Chondrocyte (in vitro differentiated cells): ENCODE data around the gene GRID2. TPM values are rescaled to one million over a fixed set of nuclear protein-coding genes. Genes with fewer than 3 reads are reported as not detected.

Experiments
- DNase-seq: peaks from one replicate; pipeline ENCODE4 v3.0.0; 2021; ENCODE audit warnings: mixed read lengths, low spot score
- H3K27ac Mint-ChIP-seq: one replicate; pipeline ENCODE4 v1.8.0; 2021; ENCODE audit warnings: mild to moderate bottlenecking, moderate library complexity, mixed read lengths; ENCODE audit not compliant: unreplicated experiment
- H3K27me3 Mint-ChIP-seq: 2 replicates; pipeline ENCODE4 v1.8.0; 2021; ENCODE audit warnings: low read depth, mixed read lengths
- H3K36me3 Mint-ChIP-seq: 2 replicates; pipeline ENCODE4 v1.8.0; 2021; ENCODE audit warnings: low read depth, mixed read lengths
- H3K4me1 Mint-ChIP-seq: 2 replicates; pipeline ENCODE4 v1.8.0; 2021; ENCODE audit warnings: low read depth, mild to moderate bottlenecking, mixed read lengths
- H3K4me3 Mint-ChIP-seq: one replicate; pipeline ENCODE4 v1.8.0; 2021; ENCODE audit warnings: mild to moderate bottlenecking, moderate library complexity, mixed read lengths; ENCODE audit not compliant: unreplicated experiment
- H3K9me3 Mint-ChIP-seq: 2 replicates; pipeline ENCODE4 v1.8.0; 2021; ENCODE audit warnings: low read depth, mixed read lengths
- total RNA-seq: library from RNA; stranded (reverse); gene quantifications from 3 replicates; pipeline ENCODE4 v1.2.1, GENCODE V29; 2021
- TF ChIP-seq, protein P1 (sequence below): fragments of 200-600 bp; sonication (generic); IDR thresholded peaks from 2 replicates; pipeline ENCODE4 v1.5.0; 2021; ENCODE audit warnings: antibody characterized with exemption, mild to moderate bottlenecking, moderate library complexity

The GRID2 gene
- total RNA-seq, 1 donor from 2014 or later = not detected

DNA sequence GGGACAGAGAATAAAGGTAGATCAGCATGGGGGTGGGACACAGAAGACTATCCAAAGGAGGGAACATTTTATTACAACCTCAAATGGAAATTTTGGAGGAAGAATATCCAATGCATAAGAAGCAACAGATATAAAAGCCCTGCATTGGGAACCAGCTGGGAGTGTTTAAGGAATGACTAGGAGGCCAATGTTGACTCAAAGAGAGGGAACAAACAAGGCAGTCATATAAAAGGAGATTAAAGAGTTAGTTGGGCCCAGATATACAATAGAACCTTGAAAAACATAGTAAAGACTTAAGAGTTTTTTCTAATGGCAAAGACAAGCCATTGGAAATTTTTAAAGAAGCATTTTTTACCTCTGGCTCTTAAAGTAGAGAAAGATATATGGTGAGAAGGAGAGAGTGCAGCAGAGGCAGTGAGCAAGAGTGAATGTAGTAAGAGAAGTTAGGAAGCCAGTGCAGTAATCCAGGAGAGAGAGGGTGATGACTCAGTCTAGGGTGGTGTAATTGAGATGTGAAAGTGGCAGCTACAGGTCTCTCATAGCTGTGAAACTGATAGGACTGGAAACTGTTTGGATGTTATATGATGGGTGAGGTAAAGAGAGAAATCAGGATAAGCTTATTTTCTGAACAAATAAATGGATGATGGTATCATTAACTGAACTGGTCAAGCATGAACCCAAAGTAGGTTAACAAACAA is 1342.6 kb downstream of the GRID2 start:
- no peaks in the 10 kb centered on the region for H3K36me3 Mint-ChIP-seq
- TF ChIP-seq, protein P1, sequence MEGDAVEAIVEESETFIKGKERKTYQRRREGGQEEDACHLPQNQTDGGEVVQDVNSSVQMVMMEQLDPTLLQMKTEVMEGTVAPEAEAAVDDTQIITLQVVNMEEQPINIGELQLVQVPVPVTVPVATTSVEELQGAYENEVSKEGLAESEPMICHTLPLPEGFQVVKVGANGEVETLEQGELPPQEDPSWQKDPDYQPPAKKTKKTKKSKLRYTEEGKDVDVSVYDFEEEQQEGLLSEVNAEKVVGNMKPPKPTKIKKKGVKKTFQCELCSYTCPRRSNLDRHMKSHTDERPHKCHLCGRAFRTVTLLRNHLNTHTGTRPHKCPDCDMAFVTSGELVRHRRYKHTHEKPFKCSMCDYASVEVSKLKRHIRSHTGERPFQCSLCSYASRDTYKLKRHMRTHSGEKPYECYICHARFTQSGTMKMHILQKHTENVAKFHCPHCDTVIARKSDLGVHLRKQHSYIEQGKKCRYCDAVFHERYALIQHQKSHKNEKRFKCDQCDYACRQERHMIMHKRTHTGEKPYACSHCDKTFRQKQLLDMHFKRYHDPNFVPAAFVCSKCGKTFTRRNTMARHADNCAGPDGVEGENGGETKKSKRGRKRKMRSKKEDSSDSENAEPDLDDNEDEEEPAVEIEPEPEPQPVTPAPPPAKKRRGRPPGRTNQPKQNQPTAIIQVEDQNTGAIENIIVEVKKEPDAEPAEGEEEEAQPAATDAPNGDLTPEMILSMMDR = no peak
- H3K4me3 Mint-ChIP-seq = no peak overlapping the region
- H3K27me3 Mint-ChIP-seq = peaks cover 7% of the 10 kb centered on the region
- H3K27ac Mint-ChIP-seq = no peak overlapping the region
- H3K9me3 Mint-ChIP-seq = no peaks in the 10 kb centered on the region
- no peaks in the 10 kb centered on the region for H3K4me1 Mint-ChIP-seq
- DNase-seq = no peak

DNA sequence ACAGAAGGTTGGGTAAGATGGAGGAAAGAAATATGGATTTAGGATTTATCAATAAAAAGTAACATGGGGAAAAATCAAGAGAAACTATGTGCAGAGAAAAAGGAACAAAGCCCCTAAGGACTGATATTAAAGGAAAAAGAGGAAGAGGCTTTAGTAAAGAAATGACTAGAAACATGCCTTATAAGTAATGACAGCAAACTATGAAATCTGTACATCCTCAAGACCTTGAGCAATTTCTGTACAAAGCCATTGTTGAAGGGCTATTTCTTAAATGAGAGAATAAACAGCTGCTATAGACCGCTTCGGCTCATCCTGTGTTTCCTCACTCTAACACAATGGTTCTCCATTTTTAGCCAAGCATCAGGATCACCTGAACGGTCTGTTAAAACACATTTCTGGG is 1344.5 kb downstream of the GRID2 start:
- Mint-ChIP-seq H3K9me3 (no peaks in the 10 kb centered on the region), H3K4me1 (no peaks in the 10 kb centered on the region), H3K4me3 (no peak overlapping the region), H3K27me3 (peaks cover 9% of the 10 kb centered on the region), H3K36me3 (no peaks in the 10 kb centered on the region), H3K27ac (no peak overlapping the region)
- no peak for DNase-seq
- TF ChIP-seq, protein P1 = no peak

DNA sequence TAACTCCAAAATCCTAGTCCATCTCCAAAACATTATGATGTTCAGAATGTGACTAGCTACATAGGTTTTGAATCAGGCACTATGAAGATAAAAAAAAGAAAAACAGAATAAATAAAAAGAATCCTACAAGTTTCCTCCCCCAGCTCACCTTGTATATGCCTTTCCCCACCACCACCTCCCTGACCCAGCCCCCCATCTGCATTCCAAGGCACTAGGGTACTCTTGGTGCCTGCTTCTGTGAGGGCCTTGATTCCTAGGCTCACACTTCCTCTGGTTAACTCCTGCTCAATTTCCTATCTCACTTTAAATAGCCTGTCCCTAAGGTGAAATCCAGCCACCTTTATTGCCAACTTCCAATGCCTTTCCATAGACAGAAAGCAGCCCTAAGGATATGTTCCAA is 1346.1 kb downstream of the GRID2 start:
- DNase-seq = no peak
- no peak overlapping the region for H3K4me3 Mint-ChIP-seq
- no peak overlapping the region for H3K27ac Mint-ChIP-seq
- no peaks in the 10 kb centered on the region for H3K36me3 Mint-ChIP-seq
- TF ChIP-seq, protein P1 = no peak
- H3K27me3 Mint-ChIP-seq = peaks cover 9% of the 10 kb centered on the region
- H3K9me3 Mint-ChIP-seq = no peaks in the 10 kb centered on the region
- no peaks in the 10 kb centered on the region for H3K4me1 Mint-ChIP-seq

DNA sequence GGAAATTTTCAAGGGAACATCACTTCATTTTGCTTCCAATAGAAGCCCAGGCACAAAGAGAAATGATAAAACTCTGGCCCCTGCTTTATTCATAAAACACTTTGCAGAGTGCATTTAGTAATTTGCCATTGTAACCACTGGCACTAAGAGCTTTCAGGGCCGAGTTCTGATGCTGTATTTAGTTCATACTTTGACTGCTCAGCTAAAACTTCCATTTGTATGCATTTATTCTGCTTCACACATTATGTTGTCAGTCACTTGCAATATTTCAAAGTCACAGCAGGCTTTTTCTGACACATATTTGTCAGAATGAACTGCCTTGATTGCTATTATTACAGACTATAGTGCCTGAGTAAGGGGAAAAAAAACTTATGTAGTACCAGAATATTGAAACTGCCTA is 1350.4 kb downstream of the GRID2 start:
- DNase-seq = no peak
- H3K9me3 Mint-ChIP-seq = no peaks in the 10 kb centered on the region
- peaks cover 1% of the 10 kb centered on the region for H3K27me3 Mint-ChIP-seq
- no peak overlapping the region for H3K27ac Mint-ChIP-seq
- TF ChIP-seq, protein P1 = no peak
- no peaks in the 10 kb centered on the region for H3K4me1 Mint-ChIP-seq
- H3K4me3 Mint-ChIP-seq = no peak overlapping the region
- no peaks in the 10 kb centered on the region for H3K36me3 Mint-ChIP-seq

DNA sequence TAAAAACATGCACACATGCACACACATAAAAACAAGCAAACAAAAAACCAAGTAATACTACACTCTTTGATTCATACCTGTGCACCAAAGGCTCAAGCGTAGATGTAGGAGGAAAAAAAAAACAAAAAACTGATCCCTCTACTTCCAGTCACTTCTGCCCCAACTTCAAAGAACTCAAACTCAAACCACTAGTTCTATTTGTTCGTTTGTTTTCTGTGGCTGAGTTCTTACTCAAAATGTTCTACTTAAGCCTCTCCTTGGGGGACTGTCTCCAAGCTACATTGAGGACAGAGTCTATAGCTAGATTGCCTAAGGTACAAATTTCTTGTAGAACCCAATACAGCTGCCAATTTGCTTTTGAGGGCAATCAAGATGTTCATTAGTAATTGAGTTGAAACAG is 1353.8 kb downstream of the GRID2 start:
- TF ChIP-seq, protein P1 = no peak
- H3K27ac Mint-ChIP-seq = no peak overlapping the region
- no peaks in the 10 kb centered on the region for H3K27me3 Mint-ChIP-seq
- H3K36me3 Mint-ChIP-seq = no peaks in the 10 kb centered on the region
- H3K4me3 Mint-ChIP-seq = no peak overlapping the region
- no peaks in the 10 kb centered on the region for H3K9me3 Mint-ChIP-seq
- no peaks in the 10 kb centered on the region for H3K4me1 Mint-ChIP-seq
- DNase-seq = no peak
